HepG2 (cell line): Measurements from ENCODE around the gene LAMTOR2. TPM values are rescaled to one million over a fixed set of nuclear protein-coding genes. Genes with fewer than 3 reads are reported as not detected.

ENCODE experiments used
- ARID2 ChIP-seq: sonication (generic); formaldehyde crosslinking; IDR thresholded peaks from 2 replicates; pipeline ENCODE4 v1.8.1; 2022; ENCODE audit warnings: mild to moderate bottlenecking, missing genetic modification reagents, borderline replicate concordance
- BRD4 ChIP-seq: sonication (generic); formaldehyde crosslinking; IDR thresholded peaks from 2 replicates; pipeline ENCODE4 v1.4.0; 2020; ENCODE audit warnings: missing genetic modification reagents
- MED8 ChIP-seq: sonication (generic); formaldehyde crosslinking; IDR thresholded peaks from 2 replicates; pipeline ENCODE4 v1.8.1; 2023; ENCODE audit warnings: mild to moderate bottlenecking, missing genetic modification reagents; ENCODE audit not compliant: insufficient replicate concordance
- MEF2D ChIP-seq: sonication (generic); formaldehyde crosslinking; IDR thresholded peaks from 2 replicates; pipeline ENCODE4 v1.5.1; 2020; ENCODE audit warnings: mild to moderate bottlenecking, missing genetic modification reagents
- MIER3 ChIP-seq: IDR thresholded peaks from 2 replicates; pipeline ENCODE4 v1.6.1; 2016; ENCODE audit warnings: missing compliant biosample characterization, borderline replicate concordance
- MLX ChIP-seq: IDR thresholded peaks from 2 replicates; pipeline ENCODE4 v1.6.1; 2016
- MTA3 ChIP-seq: sonication (generic); formaldehyde crosslinking; IDR thresholded peaks from 2 replicates; pipeline ENCODE4 v1.4.0; 2020; ENCODE audit warnings: missing genetic modification reagents
- NFYC ChIP-seq: IDR thresholded peaks from 2 replicates; pipeline ENCODE4 v1.6.1; 2016; ENCODE audit warnings: missing genetic modification reagents, missing compliant biosample characterization
- NR2C2 ChIP-seq: sonication (generic); formaldehyde crosslinking; IDR thresholded peaks from 2 replicates; pipeline ENCODE4 v1.4.0; 2020; ENCODE audit warnings: missing genetic modification reagents, mild to moderate bottlenecking, moderate library complexity, borderline replicate concordance
- POLR2AphosphoS2 ChIP-seq: IDR thresholded peaks from 2 replicates; pipeline ENCODE4 v1.6.1; 2011; ENCODE audit warnings: low read depth, low read length, improper control_type of control experiment
- SIN3A ChIP-seq: IDR thresholded peaks from 2 replicates; pipeline ENCODE4 v1.6.1; 2011; ENCODE audit warnings: low read depth, mild to moderate bottlenecking, control low read depth, low read length, borderline replicate concordance
- SMAD1 ChIP-seq: sonication (generic); formaldehyde crosslinking; IDR thresholded peaks from 2 replicates; pipeline ENCODE4 v1.4.0; 2020; ENCODE audit warnings: missing genetic modification reagents, low read depth, mild to moderate bottlenecking, borderline replicate concordance
- SP1 ChIP-seq, 2 experiments: fragments of 450-650 bp in 1 of 2; sonication (generic) in 1 of 2; formaldehyde crosslinking in 1 of 2; IDR thresholded peaks; 2 replicates each; pipeline versions ENCODE4 v1.4.0 to v1.6.1; 2016 to 2020; ENCODE audit warnings: missing genetic modification reagents in 1 of 2
- SP5 ChIP-seq: IDR thresholded peaks from 2 replicates; pipeline ENCODE4 v1.6.1; 2016; ENCODE audit warnings: low read depth, borderline replicate concordance
- SUZ12 ChIP-seq: fragments of 150-350 bp; IDR thresholded peaks from 2 replicates; pipeline ENCODE4 v1.6.1; 2014; ENCODE audit warnings: low read depth, low read length
- YEATS4 ChIP-seq: sonication (generic); formaldehyde crosslinking; IDR thresholded peaks from 2 replicates; pipeline ENCODE4 v1.4.0; 2020; ENCODE audit warnings: missing genetic modification reagents, borderline replicate concordance
- ZNF205 ChIP-seq: IDR thresholded peaks from 2 replicates; pipeline ENCODE4 v1.6.1; 2018; ENCODE audit warnings: missing biosample characterization, missing genetic modification reagents
- ZNF580 ChIP-seq: IDR thresholded peaks from 2 replicates; pipeline ENCODE4 v1.6.1; 2016; ENCODE audit warnings: low read depth, borderline replicate concordance
- ZNF605 ChIP-seq: sonication (generic); formaldehyde crosslinking; IDR thresholded peaks from 2 replicates; pipeline ENCODE4 v1.8.0; 2022; ENCODE audit warnings: mild to moderate bottlenecking, missing genetic modification reagents
- ZNF691 ChIP-seq: sonication (generic); formaldehyde crosslinking; IDR thresholded peaks from 2 replicates; pipeline ENCODE4 v1.4.0; 2020; ENCODE audit warnings: missing genetic modification reagents, low read depth, mild to moderate bottlenecking, borderline replicate concordance
- ZNF747 ChIP-seq: sonication (generic); formaldehyde crosslinking; IDR thresholded peaks from 2 replicates; pipeline ENCODE4 v1.8.1; 2023; ENCODE audit warnings: missing genetic modification reagents, mild to moderate bottlenecking, borderline replicate concordance
- ZNF768 ChIP-seq: sonication (generic); formaldehyde crosslinking; IDR thresholded peaks from 2 replicates; pipeline ENCODE4 v1.4.0; 2020; ENCODE audit warnings: missing genetic modification reagents
- ZNF770 ChIP-seq: sonication (generic); formaldehyde crosslinking; IDR thresholded peaks from 2 replicates; pipeline ENCODE4 v1.5.0; 2020; ENCODE audit warnings: mild to moderate bottlenecking, missing genetic modification reagents
- ZNF776 ChIP-seq: sonication (generic); formaldehyde crosslinking; IDR thresholded peaks from 2 replicates; pipeline ENCODE4 v1.4.0; 2020; ENCODE audit warnings: mild to moderate bottlenecking, missing genetic modification reagents
- ZSCAN9 ChIP-seq: IDR thresholded peaks from 2 replicates; pipeline ENCODE4 v1.6.1; 2016; ENCODE audit warnings: borderline replicate concordance
- polyA plus RNA-seq, 8 experiments: library from polyadenylated mRNA; depleted of rRNA in 3 of 8; stranded (reverse) in 7 of 8; unstranded in 1 of 8; fragments of >200 nt; fragmentation: Illumina TruSeq in 4 of 8; extraction: Trizol in 4 of 8; gene quantifications; 2 replicates each; pipeline versions ENCODE4 v1.2.1 to v1.2.3, GENCODE V29; 2011 to 2016; ENCODE audit warnings: low read depth in 4 of 8, missing spikeins in 1 of 8, mixed read lengths in 1 of 8; ENCODE audit not compliant: insufficient read depth in 1 of 8
- total RNA-seq, 5 experiments: library from RNA; depleted of rRNA; stranded (reverse); fragments of >200 nt; fragmentation: Illumina TruSeq; extraction: Trizol; gene quantifications; 2 replicates each; pipeline ENCODE4 v1.2.3, GENCODE V29; 2016; ENCODE audit warnings: low read depth in 1 of 5

LAMTOR2 gene
- total and polyA plus RNA-seq, 2 of the 13 experiments (the other 11 are each of a cell fraction or from before 2014, with no cell fraction given), result 36.5 to 66.4 TPM

GRCh38 chr1:156054500-156055280 lies at the start of gene LAMTOR2 (continued):
- peak; percentile 51 for TF ChIP-seq ZNF770
- TF ChIP-seq MEF2D (CRISPR knock-in tag), result peak; percentile 67
- peak; percentile 95 for TF ChIP-seq SUZ12
- TF ChIP-seq ZSCAN9 (CRISPR knock-in tag), result peak; percentile 79; the same call in 1 of the 2 replicates
- no peak for TF ChIP-seq SP1 (IDR thresholded peaks at IDR 0.05)
- TF ChIP-seq SP1 (CRISPR knock-in tag; IDR thresholded peaks at IDR 0.05), result peak; percentile 89
- peak; percentile 90 for TF ChIP-seq NR2C2 (CRISPR knock-in tag)
- TF ChIP-seq ZNF768, result peak; percentile 68; the same call in 1 of the 2 replicates
- peak; percentile 83; the same call in 1 of the 2 replicates for TF ChIP-seq ZNF747 (CRISPR knock-in tag)
- peak; percentile 72; the same call in 1 of the 2 replicates for TF ChIP-seq ZNF605 (CRISPR knock-in tag)
- peak; percentile 68; the same call in 1 of the 2 replicates for TF ChIP-seq YEATS4 (CRISPR knock-in tag)
- TF ChIP-seq SIN3A, result no peak; the same call in 1 of the 2 replicates
- 0 out of 2 replicates have a peak, but pooled peaks have one; percentile 60 for TF ChIP-seq MIER3
- no peak for TF ChIP-seq MTA3
- TF ChIP-seq MLX (CRISPR knock-in tag), result peak; percentile 0; the same call in 1 of the 2 replicates
- peak; percentile 40; the same call in 1 of the 2 replicates for TF ChIP-seq ZNF776 (CRISPR knock-in tag)
- peak; percentile 49; the same call in 1 of the 2 replicates for TF ChIP-seq ZNF205 (CRISPR knock-in tag)
- TF ChIP-seq BRD4, result peak; percentile 28; the same call in 1 of the 2 replicates
- peak; percentile 60; the same call in 1 of the 2 replicates for TF ChIP-seq ZNF580 (CRISPR knock-in tag)
- TF ChIP-seq POLR2AphosphoS2, result no peak
- TF ChIP-seq SMAD1 (CRISPR knock-in tag), result peak; percentile 76; the same call in 1 of the 2 replicates
- peak; percentile 45 for TF ChIP-seq MED8
- TF ChIP-seq SP5 (CRISPR knock-in tag), result peak; percentile 21; the same call in 1 of the 2 replicates
- peak; percentile 52 for TF ChIP-seq NFYC (CRISPR knock-in tag)
- 0 out of 2 replicates have a peak, but pooled peaks have one; percentile 41 for TF ChIP-seq ZNF691 (CRISPR knock-in tag)
- peak; percentile 21; the same call in 1 of the 2 replicates for TF ChIP-seq ARID2 (CRISPR knock-in tag)
